OCI-LY7 (cell line): ENCODE measurements around the gene GNMT.

Experiments
- CTCF ChIP-seq: fragments of 200-600 bp; sonication (generic); conservative IDR thresholded peaks from 2 replicates; pipeline ENCODE4 v1.5.1; 2014; ENCODE audit warnings: mild to moderate bottlenecking, antibody characterized with exemption, low read length, moderate library complexity, mixed read lengths
- EZH2phosphoT487 ChIP-seq: fragments of 200-600 bp; sonication (generic); IDR thresholded peaks from 2 replicates; pipeline ENCODE4 v1.6.1; 2018; ENCODE audit warnings: low read depth, borderline replicate concordance, mild to moderate bottlenecking, mixed run types, antibody characterized with exemption, low read length, moderate library complexity, mixed read lengths

GRCh38 chr6:43001843-43002242, 41.3 kb downstream of the GNMT start:
- no peak for TF ChIP-seq CTCF
- TF ChIP-seq EZH2phosphoT487: no peak
